ENCODE results near the gene ALAS1. TPM values are rescaled to one million over a fixed set of nuclear protein-coding genes. Genes with fewer than 3 reads are reported as not detected.

The ALAS1 gene
- total RNA-seq, 1 donor from 2014 or later = 41.0 TPM

- no peak for DNase-seq
Observed at GRCh38 chr3:52256159-52256558, 58.2 kb downstream of the ALAS1 start.

GRCh38 chr3:52256622-52257021 is 58.7 kb downstream of the ALAS1 start:
- no peak for DNase-seq

- no peak for DNase-seq
Observed at GRCh38 chr3:52257911-52258310, 60.0 kb downstream of the ALAS1 start.

DNA sequence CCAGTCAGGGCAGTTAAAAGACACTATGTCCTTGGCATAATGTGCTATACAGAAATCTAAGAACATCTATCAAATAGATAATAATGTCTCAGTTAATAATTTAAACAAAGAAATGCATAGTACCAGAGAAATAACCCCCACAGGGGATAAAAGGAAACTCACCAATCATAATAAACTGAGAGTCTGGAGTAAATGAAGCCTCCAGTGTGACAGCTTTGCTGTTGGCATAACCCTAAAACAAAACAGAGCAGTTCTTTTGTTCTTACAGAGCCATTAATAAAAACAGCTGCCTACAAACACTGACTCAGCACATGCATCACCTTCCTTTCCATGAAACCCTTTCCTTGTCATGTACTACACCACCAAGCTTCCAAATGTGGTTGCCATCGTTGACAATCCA is 61.1 kb downstream of the ALAS1 start:
- DNase-seq = peak; percentile 83

DNA sequence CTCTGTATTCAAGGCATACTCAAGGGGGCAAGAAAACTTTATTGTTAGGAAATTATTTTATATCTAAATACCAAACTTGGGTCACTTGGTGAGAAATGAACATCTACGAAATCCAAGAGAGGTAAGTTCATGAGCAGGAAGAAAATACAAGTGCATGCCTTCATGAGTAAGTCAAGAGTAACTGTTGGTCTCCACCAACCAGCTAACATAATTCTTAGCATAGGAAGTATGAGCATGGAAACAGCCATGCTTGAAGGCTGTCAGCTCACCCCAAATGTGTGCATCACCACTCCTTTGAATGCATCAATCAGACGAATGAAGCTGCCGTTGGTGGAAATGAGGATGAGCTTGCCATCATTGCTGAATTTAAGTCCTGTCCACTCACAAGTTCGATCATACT is 61.5 kb downstream of the ALAS1 start:
- no peak for DNase-seq

DNA sequence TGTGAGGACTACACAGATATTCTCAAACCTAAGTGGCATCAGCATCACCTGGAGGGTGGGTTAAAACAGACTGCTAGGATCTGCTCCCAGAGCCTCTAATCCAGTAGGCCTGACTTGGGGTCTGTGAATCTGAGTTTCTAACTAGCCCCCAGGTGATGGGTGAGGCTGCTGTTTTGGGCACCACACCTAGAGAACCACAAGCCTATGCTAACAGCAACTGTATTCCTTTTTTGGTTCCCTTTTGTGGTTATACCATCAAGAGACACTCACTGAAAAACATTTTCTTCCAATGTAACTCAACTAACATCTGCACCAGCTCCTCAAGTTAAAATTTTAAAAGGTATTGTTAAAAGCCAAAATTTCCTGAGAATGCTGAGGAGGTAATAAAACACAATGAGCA is 64.5 kb downstream of the ALAS1 start:
- DNase-seq = no peak

Other genes with a start within 250 kb of the ALAS1 start
- gene GPR62, start 242.8 kb upstream of the ALAS1 start, total RNA-seq = not detected in 2 replicates
- gene PCBP4, start 230.7 kb upstream of the ALAS1 start, total RNA-seq = 26.2 and 31.3 TPM in 2 replicates
- gene ABHD14B, start 224.1 kb upstream of the ALAS1 start, total RNA-seq = 16.8 and 18.7 TPM in 2 replicates
- 5.4 and 6.9 TPM in 2 replicates for gene ABHD14A, start 223.1 kb upstream of the ALAS1 start, total RNA-seq
- 20.6 and 22.6 TPM in 2 replicates for gene ACY1, start 214.6 kb upstream of the ALAS1 start, total RNA-seq
- gene RPL29, start 202.3 kb upstream of the ALAS1 start, total RNA-seq = 784 and 1,399 TPM in 2 replicates
- gene DUSP7, start 141.6 kb upstream of the ALAS1 start, total RNA-seq = 8.0 and 10.8 TPM in 2 replicates
- 3.7 and 17.6 TPM in 2 replicates for gene POC1A, start 43.7 kb upstream of the ALAS1 start, total RNA-seq
- under 0.01 TPM in 1 of 2 replicates, not detected in the other for gene TLR9, start 27.5 kb downstream of the ALAS1 start, total RNA-seq
- gene TWF2, start 41.0 kb downstream of the ALAS1 start, total RNA-seq = 144 and 147 TPM in 2 replicates
- gene PPM1M, start 47.6 kb downstream of the ALAS1 start, total RNA-seq = 20.6 and 25.0 TPM in 2 replicates
- gene WDR82, start 80.5 kb downstream of the ALAS1 start, total RNA-seq = 81.3 and 111 TPM in 2 replicates
- 22.3 and 22.9 TPM in 2 replicates for gene GLYCTK, start 89.7 kb downstream of the ALAS1 start, total RNA-seq
- gene DNAH1, start 118.2 kb downstream of the ALAS1 start, total RNA-seq = 3.3 and 5.6 TPM in 2 replicates
- gene BAP1, start 211.8 kb downstream of the ALAS1 start, total RNA-seq = 72.7 and 92.1 TPM in 2 replicates
- gene PHF7, start 212.5 kb downstream of the ALAS1 start, total RNA-seq = 2.9 and 4.4 TPM in 2 replicates
- gene SEMA3G, start 246.9 kb downstream of the ALAS1 start, total RNA-seq = 30.5 and 30.9 TPM in 2 replicates

All from dermis blood vessel endothelial cell (primary cell).